PC-3 (cell line): Measurements from ENCODE around the gene FANCG. TPM values are rescaled to one million over a fixed set of nuclear protein-coding genes. Genes with fewer than 3 reads are reported as not detected.

ENCODE experiments used
- ATAC-seq: fragments of 200-7000 bp; cut with Tn5 transposase; 2 replicates; pipeline ENCODE4 v1.9.1; 2020; ENCODE audit warnings: mild to moderate bottlenecking, moderate library complexity
- BruUV-seq: library from RNA; stranded (reverse); fragments of 400-500 nt; replicated peaks from 2 replicates; lab custom pipeline; 2021; lab: Mats Ljungman, UMichigan
- CTCF ChIA-PET: fragments of 300-600 bp; sonication (Branson Sonifier 250); formaldehyde crosslinking; loops from one replicate; lab custom pipeline; 2022; ENCODE audit warnings: antibody characterized with exemption; lab: Charles Lee
- POLR2A ChIA-PET: fragments of 300-600 bp; sonication (Branson Sonifier 250); formaldehyde crosslinking; loops from one replicate; lab custom pipeline; 2022; ENCODE audit warnings: antibody characterized with exemption; ENCODE audit not compliant: unreplicated experiment; lab: Charles Lee
- DNase-seq: peaks from one replicate; pipeline ENCODE4 v3.0.0-alpha.2; 2015
- H2AFZ ChIP-seq: fragments of 300-600 bp; sonication (generic); 2 replicates; pipeline ENCODE4 v1.6.0; 2016; ENCODE audit warnings: antibody characterized with exemption, low read length
- H3F3A ChIP-seq: fragments of 300-600 bp; sonication (generic); one replicate; pipeline ENCODE4 v1.6.0; 2017; ENCODE audit warnings: antibody characterized with exemption, low read length, control low read depth, mild to moderate bottlenecking; ENCODE audit not compliant: unreplicated experiment
- H3K27ac ChIP-seq: fragments of 300-600 bp; sonication (generic); 2 replicates; pipeline ENCODE4 v1.5.1; 2016; ENCODE audit warnings: mild to moderate bottlenecking, low read length
- H3K27me3 ChIP-seq: fragments of 300-600 bp; sonication (generic); 2 replicates; pipeline ENCODE4 v1.6.1; 2016; ENCODE audit warnings: low read length, mixed read lengths
- H3K36me3 ChIP-seq: fragments of 300-600 bp; sonication (generic); 2 replicates; pipeline ENCODE4 v1.6.1; 2016; ENCODE audit warnings: low read depth, mixed run types, low read length, mixed read lengths
- H3K4me1 ChIP-seq: fragments of 300-600 bp; sonication (generic); 2 replicates; pipeline ENCODE4 v1.5.1; 2016; ENCODE audit warnings: low read length; ENCODE audit not compliant: insufficient read depth
- H3K4me2 ChIP-seq: fragments of 300-600 bp; sonication (generic); 2 replicates; pipeline ENCODE4 v1.6.0; 2016; ENCODE audit warnings: low read length
- H3K4me3 ChIP-seq: fragments of 300-600 bp; sonication (generic); 2 replicates; pipeline ENCODE4 v1.5.1; 2016; ENCODE audit warnings: mild to moderate bottlenecking, low read length, mixed read lengths
- H3K79me2 ChIP-seq: fragments of 300-600 bp; sonication (generic); 2 replicates; pipeline ENCODE4 v1.6.1; 2017; ENCODE audit warnings: low read length, mixed read lengths
- H3K9ac ChIP-seq: fragments of 300-600 bp; sonication (generic); 2 replicates; pipeline ENCODE4 v1.6.0; 2016; ENCODE audit warnings: mild to moderate bottlenecking, low read length
- H3K9me2 ChIP-seq: fragments of 300-600 bp; sonication (generic); replicated peaks from 2 replicates; pipeline ENCODE4 v1.6.1; 2016; ENCODE audit warnings: mixed run types, low read length, mixed read lengths
- H3K9me3 ChIP-seq: fragments of 300-600 bp; sonication (generic); 2 replicates; pipeline ENCODE4 v1.6.1; 2016; ENCODE audit warnings: low read length, mixed read lengths
- H4K20me1 ChIP-seq: fragments of 300-600 bp; sonication (generic); 2 replicates; pipeline ENCODE4 v1.6.1; 2016; ENCODE audit warnings: low read length, mixed read lengths
- CTCF ChIP-seq: fragments of 300-600 bp; sonication (generic); conservative IDR thresholded peaks from 2 replicates; pipeline ENCODE4 v1.5.1; 2017; ENCODE audit warnings: antibody characterized with exemption, low read depth, mild to moderate bottlenecking, low read length
- EZH2 ChIP-seq: fragments of 300-600 bp; sonication (generic); IDR thresholded peaks from one replicate; pipeline ENCODE4 v1.6.1; 2017; ENCODE audit warnings: antibody characterized with exemption, mild to moderate bottlenecking, low read length; ENCODE audit not compliant: unreplicated experiment
- EZH2phosphoT487 ChIP-seq: fragments of 300-600 bp; sonication (generic); IDR thresholded peaks from 2 replicates; pipeline ENCODE4 v1.6.1; 2018; ENCODE audit warnings: mild to moderate bottlenecking, antibody characterized with exemption, low read length, borderline replicate concordance
- intact Hi-C: fragments of 100-400 bp; cut with micrococcal nuclease; formaldehyde crosslinking; loops from 2 replicates; pipeline ENCODE4 v1.9.0; 2023
- total RNA-seq: library from RNA; depleted of rRNA; stranded (reverse); fragments of >200 nt; gene quantifications from 2 replicates; pipeline ENCODE4 v1.2.3, GENCODE V29; 2014

Gene FANCG
- total RNA-seq, 1 experiment from 2014 or later = 32.6 TPM

- no TSS peak for BruUV-seq
- peaks cover 55% of the 10 kb centered on the region for H3K79me2 ChIP-seq
- H3K4me1 ChIP-seq = peaks cover 18% of the 10 kb centered on the region
- DNase-seq (no peak), ATAC-seq (no peak)
- no peaks in the 10 kb centered on the region for H3K27me3 ChIP-seq
- CTCF ChIA-PET = no interaction called here
- H3K4me2 ChIP-seq = no peak overlapping the region
- no peak overlapping the region for H3K9ac ChIP-seq
- no peaks in the 10 kb centered on the region for H3F3A ChIP-seq
- H2AFZ ChIP-seq = no peak overlapping the region
- peaks cover 20% of the 10 kb centered on the region for H4K20me1 ChIP-seq
- TF ChIP-seq EZH2 (no peak), EZH2phosphoT487 (no peak), CTCF (no peak)
- intact Hi-C loops = no loop called here
- POLR2A ChIA-PET = no interaction called here
- H3K36me3 ChIP-seq = peaks cover 5% of the 10 kb centered on the region; the same call in 1 of the 2 replicates
- no peaks in the 10 kb centered on the region for H3K9me2 ChIP-seq
- H3K9me3 ChIP-seq = no peaks in the 10 kb centered on the region
- H3K27ac ChIP-seq = no peak overlapping the region
- no peak overlapping the region for H3K4me3 ChIP-seq
These were observed 5.0 kb downstream of the FANCG start for GRCh38 chr9:35074791-35075190.

DNA sequence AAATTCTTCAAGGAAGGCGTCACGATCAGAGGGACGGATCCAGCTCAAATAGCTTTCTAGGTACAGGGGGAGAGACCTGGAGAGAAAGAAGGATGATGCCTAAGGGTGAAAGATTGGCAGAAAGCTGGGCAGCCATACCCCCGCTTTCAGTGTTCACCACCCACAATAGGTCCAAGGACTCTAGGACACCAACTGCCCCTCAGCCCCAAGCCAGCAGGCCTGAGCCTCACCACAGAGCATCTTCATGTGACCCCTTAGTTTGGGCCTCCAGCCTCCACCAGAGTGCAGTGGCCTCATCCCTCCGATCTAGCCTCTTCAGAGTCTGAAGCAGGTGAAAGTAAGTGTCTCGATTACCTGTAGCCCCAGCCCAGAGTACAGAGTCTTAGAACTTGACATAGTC, 5.6 kb downstream of the FANCG start:
- no peak overlapping the region for H3K9ac ChIP-seq
- DNase-seq = no peak
- H3K4me1 ChIP-seq = peaks cover 22% of the 10 kb centered on the region
- no peak overlapping the region for H3K27ac ChIP-seq
- no peaks in the 10 kb centered on the region for H3K9me3 ChIP-seq
- H4K20me1 ChIP-seq = peaks cover 27% of the 10 kb centered on the region
- peaks cover 5% of the 10 kb centered on the region; the same call in 1 of the 2 replicates for H3K36me3 ChIP-seq
- no TSS peak for BruUV-seq
- H3K4me2 ChIP-seq = no peak overlapping the region
- no peak overlapping the region for H3K4me3 ChIP-seq
- CTCF ChIA-PET = interaction anchor here (0.6 kb wide), 1 partner anchor 1744 kb away, joined by 6 read pairs; no protein-coding TSS in a partner anchor
- H3F3A ChIP-seq = no peaks in the 10 kb centered on the region
- H3K27me3 ChIP-seq = no peaks in the 10 kb centered on the region
- H2AFZ ChIP-seq = no peak overlapping the region
- H3K79me2 ChIP-seq = peaks cover 58% of the 10 kb centered on the region
- no peak for ATAC-seq
- no peak for TF ChIP-seq EZH2phosphoT487
- TF ChIP-seq EZH2 = no peak
- TF ChIP-seq CTCF = no peak
- intact Hi-C loops = no loop called here
- H3K9me2 ChIP-seq = no peaks in the 10 kb centered on the region
- POLR2A ChIA-PET = no interaction called here

DNA sequence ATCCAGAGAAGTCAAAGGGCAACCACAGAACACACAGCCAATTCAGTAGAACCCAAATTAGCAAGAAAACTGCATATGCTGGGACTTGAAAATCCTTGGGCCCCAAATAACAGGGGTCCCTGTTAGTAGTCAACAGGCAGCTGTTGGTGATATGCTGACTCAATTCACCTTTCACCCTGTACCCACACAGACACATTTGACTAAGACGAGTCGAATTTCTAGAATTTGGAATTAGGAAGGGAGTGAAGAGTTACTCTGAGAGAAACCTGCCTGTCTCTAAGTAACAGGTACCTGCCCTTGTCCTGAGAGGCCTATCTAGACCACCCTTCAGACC, 6.5 kb downstream of the FANCG start:
- Histone ChIP-seq H3K27ac (peak overlapping the region; percentile 13; the same call in 1 of the 2 replicates), H3F3A (no peaks in the 10 kb centered on the region), H3K4me2 (peak overlapping the region; percentile 38; the same call in 1 of the 2 replicates), H3K27me3 (no peaks in the 10 kb centered on the region), H3K4me3 (no peak overlapping the region), H3K4me1 (peaks cover 22% of the 10 kb centered on the region), H3K9me2 (no peaks in the 10 kb centered on the region), H3K9me3 (no peaks in the 10 kb centered on the region), H3K9ac (no peak overlapping the region), H2AFZ (peak overlapping the region; percentile 13; the same call in 1 of the 2 replicates), H4K20me1 (peaks cover 36% of the 10 kb centered on the region), H3K36me3 (peaks cover 8% of the 10 kb centered on the region), H3K79me2 (peaks cover 58% of the 10 kb centered on the region)
- POLR2A ChIA-PET = no interaction called here
- no peak for TF ChIP-seq EZH2phosphoT487
- no peak for TF ChIP-seq EZH2
- TF ChIP-seq CTCF = no peak
- TSS peak; percentile 95 for BruUV-seq
- ATAC-seq (no peak), DNase-seq (no peak)
- intact Hi-C loops = no loop called here
- CTCF ChIA-PET = interaction anchor here (0.6 kb wide), 1 partner anchor 1743 kb away, joined by 6 read pairs; no protein-coding TSS in a partner anchor
